Measurements from ENCODE around the gene LCAT. TPM values are rescaled to one million over a fixed set of nuclear protein-coding genes. Genes with fewer than 3 reads are reported as not detected.

LCAT gene
- total RNA-seq, 4 donors from 2014 or later, result 6.4 to 16.5 (median 12.1) TPM

DNA sequence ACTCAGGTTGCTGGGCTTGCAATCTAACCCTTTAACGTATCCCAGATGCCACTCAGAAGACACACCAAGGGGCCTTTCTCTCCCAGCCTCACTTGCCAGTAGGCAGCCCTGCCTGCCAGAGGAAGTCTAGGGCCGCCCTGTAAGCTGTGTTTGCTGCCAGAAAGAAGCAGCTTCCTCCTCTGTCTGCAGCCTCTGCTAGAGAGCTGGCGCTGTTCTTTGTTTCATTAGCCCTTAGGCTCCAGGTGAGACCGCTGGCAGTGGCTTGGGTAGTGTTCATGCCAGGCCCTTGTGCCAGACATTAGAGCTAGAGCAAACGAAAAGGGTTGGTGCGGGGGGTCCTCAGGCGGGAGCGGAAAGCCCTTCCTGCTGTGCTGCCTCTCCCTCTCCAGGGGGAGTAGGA, 21.2 kb downstream of the LCAT start:
- 38 to 47% methylated on average over 8 of the region's 8 CpGs for WGBS, 2 donors
- no peak overlapping the region for H3K4me3 ChIP-seq (ENCODE audit: low read depth, poor library complexity, severe bottlenecking)
- no peak for DNase-seq (ENCODE audit: low spot score in 2 of 2)
- intact Hi-C loops (cut with DNase I; ENCODE audit: low total_unique reads), result loop anchor here (10.0 kb wide), 1 partner anchor 98 kb away; no protein-coding TSS in a partner anchor
- TF ChIP-seq POLR2A (IDR thresholded peaks at IDR 0.05), result no peak
- TF ChIP-seq, protein P1, sequence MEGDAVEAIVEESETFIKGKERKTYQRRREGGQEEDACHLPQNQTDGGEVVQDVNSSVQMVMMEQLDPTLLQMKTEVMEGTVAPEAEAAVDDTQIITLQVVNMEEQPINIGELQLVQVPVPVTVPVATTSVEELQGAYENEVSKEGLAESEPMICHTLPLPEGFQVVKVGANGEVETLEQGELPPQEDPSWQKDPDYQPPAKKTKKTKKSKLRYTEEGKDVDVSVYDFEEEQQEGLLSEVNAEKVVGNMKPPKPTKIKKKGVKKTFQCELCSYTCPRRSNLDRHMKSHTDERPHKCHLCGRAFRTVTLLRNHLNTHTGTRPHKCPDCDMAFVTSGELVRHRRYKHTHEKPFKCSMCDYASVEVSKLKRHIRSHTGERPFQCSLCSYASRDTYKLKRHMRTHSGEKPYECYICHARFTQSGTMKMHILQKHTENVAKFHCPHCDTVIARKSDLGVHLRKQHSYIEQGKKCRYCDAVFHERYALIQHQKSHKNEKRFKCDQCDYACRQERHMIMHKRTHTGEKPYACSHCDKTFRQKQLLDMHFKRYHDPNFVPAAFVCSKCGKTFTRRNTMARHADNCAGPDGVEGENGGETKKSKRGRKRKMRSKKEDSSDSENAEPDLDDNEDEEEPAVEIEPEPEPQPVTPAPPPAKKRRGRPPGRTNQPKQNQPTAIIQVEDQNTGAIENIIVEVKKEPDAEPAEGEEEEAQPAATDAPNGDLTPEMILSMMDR (IDR thresholded peaks at IDR 0.05), result no peak

DNA sequence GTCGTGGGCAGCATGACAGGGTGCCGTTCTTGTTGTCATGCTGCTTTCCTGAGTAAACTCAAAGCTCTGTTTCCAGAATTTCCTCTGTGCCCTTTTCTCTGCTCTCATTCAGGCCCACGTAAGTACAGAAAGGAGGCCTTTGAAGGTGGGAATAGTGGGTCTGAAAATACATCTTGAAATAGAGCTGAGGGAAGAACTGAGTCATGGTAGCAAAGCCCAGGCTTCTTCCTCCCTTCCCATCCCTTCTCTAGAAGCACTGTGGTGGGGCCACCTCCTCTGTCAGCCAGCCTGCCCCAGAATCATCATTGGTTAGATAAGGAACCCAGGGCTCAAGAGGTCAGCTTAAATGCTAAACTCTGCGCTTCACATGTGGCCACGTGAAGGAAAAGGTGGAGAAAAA, 21.7 kb downstream of the LCAT start:
- no peak overlapping the region for H3K4me3 ChIP-seq (ENCODE audit: low read depth, poor library complexity, severe bottlenecking)
- intact Hi-C loops (cut with DNase I; ENCODE audit: low total_unique reads), result loop anchor here (10.0 kb wide), 1 partner anchor 97 kb away; no protein-coding TSS in a partner anchor
- TF ChIP-seq POLR2A (IDR thresholded peaks at IDR 0.05), result no peak
- TF ChIP-seq, protein P1 (IDR thresholded peaks at IDR 0.05), result no peak
- no peak for DNase-seq (ENCODE audit: low spot score in 2 of 2)
- 62 to 65% methylated on average over 5 of the region's 5 CpGs for WGBS, 2 donors

- intact Hi-C loops (cut with DNase I; ENCODE audit: low total_unique reads), result loop anchor here (10.0 kb wide), 1 partner anchor 95 kb away; no protein-coding TSS in a partner anchor
Measured at GRCh38 chr16:67919622-67920221, 24.2 kb downstream of the LCAT start.

GRCh38 chr16:67917852-67918236, 26.1 kb downstream of the LCAT start:
- WGBS, 2 donors, result 54 to 58% methylated on average over 4 of the region's 4 CpGs
- no peak for DNase-seq (ENCODE audit: low spot score in 2 of 2)
- intact Hi-C loops (cut with DNase I; ENCODE audit: low total_unique reads), result no loop called here
- H3K4me3 ChIP-seq (ENCODE audit: low read depth, poor library complexity, severe bottlenecking), result no peak overlapping the region
- TF ChIP-seq, protein P1 (IDR thresholded peaks at IDR 0.05), result no peak
- no peak for TF ChIP-seq POLR2A (IDR thresholded peaks at IDR 0.05)

More at GRCh38 chr16:67919622-67920221, 24.2 kb downstream of the LCAT start:
- no peak for TF ChIP-seq POLR2A (IDR thresholded peaks at IDR 0.05)
- TF ChIP-seq, protein P1 (IDR thresholded peaks at IDR 0.05), result no peak
- no peak overlapping the region for H3K4me3 ChIP-seq (ENCODE audit: low read depth, poor library complexity, severe bottlenecking)
- WGBS, 2 donors, result 37 to 39% methylated on average over 6 of the region's 6 CpGs
- no peak for DNase-seq (ENCODE audit: low spot score in 2 of 2)

- no peak for DNase-seq (ENCODE audit: low spot score in 2 of 2)
- no peak for TF ChIP-seq POLR2A (IDR thresholded peaks at IDR 0.05)
- TF ChIP-seq, protein P1 (IDR thresholded peaks at IDR 0.05), result no peak
- WGBS, 2 donors, result 39 to 41% methylated on average over 6 of the region's 6 CpGs
- intact Hi-C loops (cut with DNase I; ENCODE audit: low total_unique reads), result no loop called here
- H3K4me3 ChIP-seq (ENCODE audit: low read depth, poor library complexity, severe bottlenecking), result no peak overlapping the region
Measured at GRCh38 chr16:67917140-67917851, 26.6 kb downstream of the LCAT start.
